SK-N-SH treated with all-trans-retinoic acid at 6 μM for 48 hours (cell line): Measurements from ENCODE around the gene EVI5.

Experiments used
- ATAC-seq: fragments of 200-7000 bp; cut with Tn5 transposase; 3 replicates; pipeline ENCODE4 v1.9.1; 2020; ENCODE audit warnings: mild to moderate bottlenecking, moderate library complexity
- ARNTL ChIP-seq: fragments of 450-650 bp; formaldehyde crosslinking; IDR thresholded peaks from 2 replicates; pipeline ENCODE4 v1.5.0; 2020; ENCODE audit warnings: low read depth, mild to moderate bottlenecking, moderate library complexity, borderline replicate concordance
- BACH2 ChIP-seq: fragments of 250-450 bp; sonication (Bioruptor Pico); IDR thresholded peaks from 2 replicates; pipeline ENCODE4 v1.9.0; 2021; ENCODE audit warnings: mild to moderate bottlenecking, borderline replicate concordance
- CSDC2 ChIP-seq: fragments of 250-450 bp; sonication (Bioruptor Pico); IDR thresholded peaks from 2 replicates; pipeline ENCODE4 v1.5.0; 2020; ENCODE audit warnings: mild to moderate bottlenecking, moderate library complexity
- CSRNP3 ChIP-seq: fragments of 250-450 bp; sonication (Bioruptor Pico); IDR thresholded peaks from 2 replicates; pipeline ENCODE4 v1.5.1; 2021; ENCODE audit warnings: mild to moderate bottlenecking, moderate library complexity
- ESRRG ChIP-seq: fragments of 250-450 bp; sonication (Bioruptor Pico); IDR thresholded peaks from 2 replicates; pipeline ENCODE4 v1.6.1; 2021; ENCODE audit warnings: mild to moderate bottlenecking
- GLIS3 ChIP-seq: fragments of 250-450 bp; sonication (Bioruptor Pico); IDR thresholded peaks from 2 replicates; pipeline ENCODE4 v1.5.0; 2020; ENCODE audit warnings: mild to moderate bottlenecking, moderate library complexity
- ISL1 ChIP-seq: fragments of 250-450 bp; sonication (Bioruptor Pico); IDR thresholded peaks from 2 replicates; pipeline ENCODE4 v2.1.2; 2022; ENCODE audit warnings: mild to moderate bottlenecking, moderate library complexity
- OSR1 ChIP-seq: fragments of 250-450 bp; sonication (Bioruptor Pico); IDR thresholded peaks from 2 replicates; pipeline ENCODE4 v1.8.0; 2022; ENCODE audit warnings: moderate library complexity, mild to moderate bottlenecking, inconsistent platforms
- PATZ1 ChIP-seq: fragments of 250-450 bp; sonication (Bioruptor Pico); IDR thresholded peaks from 2 replicates; pipeline ENCODE4 v1.8.0; 2020; ENCODE audit warnings: mild to moderate bottlenecking, moderate library complexity, borderline replicate concordance
- PPARA ChIP-seq: fragments of 250-450 bp; sonication (Bioruptor Pico); IDR thresholded peaks from 2 replicates; pipeline ENCODE4 v1.5.0; 2020; ENCODE audit warnings: mild to moderate bottlenecking, borderline replicate concordance
- RARB ChIP-seq: fragments of 250-450 bp; sonication (Bioruptor Pico); IDR thresholded peaks from 2 replicates; pipeline ENCODE4 v1.8.0; 2021; ENCODE audit warnings: mild to moderate bottlenecking, moderate library complexity
- SNAI2 ChIP-seq: fragments of 250-450 bp; sonication (Bioruptor Pico); IDR thresholded peaks from 2 replicates; pipeline ENCODE4 v1.5.0; 2020; ENCODE audit warnings: mild to moderate bottlenecking, moderate library complexity
- TCF4 ChIP-seq: fragments of 250-450 bp; sonication (Bioruptor Pico); IDR thresholded peaks from 2 replicates; pipeline ENCODE4 v1.8.0; 2021; ENCODE audit warnings: mild to moderate bottlenecking, moderate library complexity, borderline replicate concordance
- TOX ChIP-seq: fragments of 250-450 bp; sonication (Bioruptor Pico); IDR thresholded peaks from 2 replicates; pipeline ENCODE4 v1.8.0; 2021; ENCODE audit warnings: mild to moderate bottlenecking, moderate library complexity, borderline replicate concordance
- TSHZ2 ChIP-seq: fragments of 250-450 bp; sonication (Bioruptor Pico); IDR thresholded peaks from 2 replicates; pipeline ENCODE4 v1.5.0; 2020; ENCODE audit warnings: mild to moderate bottlenecking, moderate library complexity
- ZC3H10 ChIP-seq: fragments of 250-450 bp; sonication (Bioruptor Pico); IDR thresholded peaks from 2 replicates; pipeline ENCODE4 v1.5.1; 2021; ENCODE audit warnings: mild to moderate bottlenecking, moderate library complexity
- ZFP3 ChIP-seq: fragments of 250-450 bp; sonication (Bioruptor Pico); IDR thresholded peaks from 2 replicates; pipeline ENCODE4 v1.5.0; 2020; ENCODE audit warnings: mild to moderate bottlenecking, moderate library complexity
- ZFP30 ChIP-seq: fragments of 450-650 bp; formaldehyde crosslinking; IDR thresholded peaks from 2 replicates; pipeline ENCODE4 v1.5.0; 2022; ENCODE audit warnings: mild to moderate bottlenecking, moderate library complexity
- ZNF565 ChIP-seq: fragments of 450-650 bp; formaldehyde crosslinking; conservative IDR thresholded peaks from 2 replicates; pipeline ENCODE4 v1.5.0; 2020; ENCODE audit warnings: low read depth, mild to moderate bottlenecking, moderate library complexity
- ZNF70 ChIP-seq: fragments of 450-650 bp; formaldehyde crosslinking; IDR thresholded peaks from 2 replicates; pipeline ENCODE4 v1.5.0; 2020; ENCODE audit warnings: mild to moderate bottlenecking, moderate library complexity
- ZNF8 ChIP-seq: fragments of 450-650 bp; formaldehyde crosslinking; IDR thresholded peaks from 2 replicates; pipeline ENCODE4 v1.5.0; 2020; ENCODE audit warnings: mild to moderate bottlenecking, moderate library complexity
- TF ChIP-seq, protein P1 (sequence below): fragments of 250-450 bp; sonication (Bioruptor Pico); IDR thresholded peaks from 2 replicates; pipeline ENCODE4 v1.5.1; 2020; ENCODE audit warnings: low read depth, mild to moderate bottlenecking, moderate library complexity
- TF ChIP-seq, protein P2 (sequence below): fragments of 250-450 bp; sonication (Bioruptor Pico); IDR thresholded peaks from 2 replicates; pipeline ENCODE4 v1.8.0; 2021; ENCODE audit warnings: low read depth, mild to moderate bottlenecking, moderate library complexity, borderline replicate concordance

EVI5 gene

DNA sequence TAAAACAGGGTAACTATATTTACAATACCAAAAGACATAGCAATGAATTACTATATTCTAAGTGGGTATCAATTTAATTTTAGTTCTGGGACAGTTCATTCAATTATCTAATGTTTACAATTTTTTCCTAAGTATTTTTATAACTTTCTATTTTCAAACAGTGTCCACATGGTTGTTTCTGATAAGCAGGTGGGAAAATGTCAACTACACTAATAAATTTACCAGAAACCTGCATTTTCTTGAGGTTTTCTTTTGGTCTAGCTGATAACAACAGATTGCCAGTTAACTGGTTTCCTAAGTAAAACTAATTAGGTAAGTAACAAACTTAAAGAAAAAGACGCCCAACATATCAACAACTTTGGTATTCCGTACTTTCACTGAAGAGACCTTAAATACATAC lies 213.3 kb downstream of the EVI5 start:
- TF ChIP-seq TOX (CRISPR knock-in tag) (no peak), ZNF70 (CRISPR knock-in tag) (no peak), OSR1 (CRISPR knock-in tag) (no peak), TCF4 (CRISPR knock-in tag) (no peak), PPARA (no peak), ZNF565 (CRISPR knock-in tag) (no peak), ESRRG (CRISPR knock-in tag) (no peak), ARNTL (no peak), SNAI2 (CRISPR knock-in tag) (no peak), PATZ1 (CRISPR knock-in tag) (no peak), ZFP30 (CRISPR knock-in tag) (no peak), TSHZ2 (CRISPR knock-in tag) (no peak), ISL1 (CRISPR knock-in tag) (no peak), ZNF8 (CRISPR knock-in tag) (no peak), RARB (no peak), CSDC2 (CRISPR knock-in tag) (no peak), BACH2 (CRISPR knock-in tag) (no peak), ZC3H10 (no peak)
- TF ChIP-seq, protein P1, sequence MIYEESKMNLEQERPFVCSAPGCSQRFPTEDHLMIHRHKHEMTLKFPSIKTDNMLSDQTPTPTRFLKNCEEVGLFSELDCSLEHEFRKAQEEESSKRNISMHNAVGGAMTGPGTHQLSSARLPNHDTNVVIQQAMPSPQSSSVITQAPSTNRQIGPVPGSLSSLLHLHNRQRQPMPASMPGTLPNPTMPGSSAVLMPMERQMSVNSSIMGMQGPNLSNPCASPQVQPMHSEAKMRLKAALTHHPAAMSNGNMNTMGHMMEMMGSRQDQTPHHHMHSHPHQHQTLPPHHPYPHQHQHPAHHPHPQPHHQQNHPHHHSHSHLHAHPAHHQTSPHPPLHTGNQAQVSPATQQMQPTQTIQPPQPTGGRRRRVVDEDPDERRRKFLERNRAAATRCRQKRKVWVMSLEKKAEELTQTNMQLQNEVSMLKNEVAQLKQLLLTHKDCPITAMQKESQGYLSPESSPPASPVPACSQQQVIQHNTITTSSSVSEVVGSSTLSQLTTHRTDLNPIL (CRISPR knock-in tag), result no peak
- ATAC-seq, result no peak

DNA sequence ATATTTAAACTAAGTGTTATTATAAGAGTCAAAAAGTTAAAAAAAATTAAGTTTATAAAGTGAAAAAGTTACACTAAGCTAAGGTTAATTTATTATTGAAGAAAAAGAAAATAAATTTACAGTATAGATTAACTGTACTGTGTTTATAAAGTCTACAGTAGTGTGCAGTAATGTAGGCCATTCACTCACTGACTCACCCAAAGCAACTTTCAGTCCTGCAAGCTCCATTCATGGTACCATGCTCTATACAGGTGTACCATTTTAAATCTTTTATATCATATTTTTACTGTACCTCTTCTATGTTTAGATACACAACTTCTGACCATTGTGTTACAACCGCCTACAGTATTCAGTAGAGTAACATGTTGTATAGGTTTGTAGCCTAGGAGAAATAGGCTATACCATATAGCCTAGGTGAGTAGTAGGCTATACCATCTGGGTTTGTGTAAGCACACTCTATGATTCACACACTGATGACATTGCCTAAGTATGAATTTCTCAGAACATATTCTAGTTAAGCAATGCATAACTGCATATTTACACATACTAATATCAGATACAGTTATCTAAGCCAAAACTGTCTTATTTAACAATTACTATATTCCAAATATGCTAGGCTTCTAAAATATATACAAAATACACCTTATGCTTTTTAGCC lies 217.6 kb downstream of the EVI5 start:
- TF ChIP-seq CSDC2 (CRISPR knock-in tag), result no peak
- TF ChIP-seq ESRRG (CRISPR knock-in tag), result no peak
- TF ChIP-seq ZNF565 (CRISPR knock-in tag), result no peak
- no peak for TF ChIP-seq ISL1 (CRISPR knock-in tag)
- no peak for TF ChIP-seq TCF4 (CRISPR knock-in tag)
- no peak for TF ChIP-seq ZNF70 (CRISPR knock-in tag)
- no peak for TF ChIP-seq ZC3H10
- TF ChIP-seq ZFP30 (CRISPR knock-in tag), result no peak
- TF ChIP-seq ZNF8 (CRISPR knock-in tag), result no peak
- no peak for TF ChIP-seq ZFP3 (CRISPR knock-in tag)
- TF ChIP-seq CSRNP3 (CRISPR knock-in tag), result no peak
- no peak for TF ChIP-seq BACH2 (CRISPR knock-in tag)
- TF ChIP-seq SNAI2 (CRISPR knock-in tag), result no peak
- TF ChIP-seq, protein P2, sequence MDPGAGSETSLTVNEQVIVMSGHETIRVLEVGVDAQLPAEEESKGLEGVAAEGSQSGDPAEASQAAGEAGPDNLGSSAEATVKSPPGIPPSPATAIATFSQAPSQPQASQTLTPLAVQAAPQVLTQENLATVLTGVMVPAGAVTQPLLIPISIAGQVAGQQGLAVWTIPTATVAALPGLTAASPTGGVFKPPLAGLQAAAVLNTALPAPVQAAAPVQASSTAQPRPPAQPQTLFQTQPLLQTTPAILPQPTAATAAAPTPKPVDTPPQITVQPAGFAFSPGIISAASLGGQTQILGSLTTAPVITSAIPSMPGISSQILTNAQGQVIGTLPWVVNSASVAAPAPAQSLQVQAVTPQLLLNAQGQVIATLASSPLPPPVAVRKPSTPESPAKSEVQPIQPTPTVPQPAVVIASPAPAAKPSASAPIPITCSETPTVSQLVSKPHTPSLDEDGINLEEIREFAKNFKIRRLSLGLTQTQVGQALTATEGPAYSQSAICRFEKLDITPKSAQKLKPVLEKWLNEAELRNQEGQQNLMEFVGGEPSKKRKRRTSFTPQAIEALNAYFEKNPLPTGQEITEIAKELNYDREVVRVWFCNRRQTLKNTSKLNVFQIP (CRISPR knock-in tag), result no peak
- TF ChIP-seq TSHZ2 (CRISPR knock-in tag), result no peak
- TF ChIP-seq PPARA, result no peak
- no peak for TF ChIP-seq RARB
- TF ChIP-seq GLIS3 (CRISPR knock-in tag), result no peak
- no peak for TF ChIP-seq OSR1 (CRISPR knock-in tag)
- no peak for ATAC-seq
